ENCODE data around the gene FAM118A.

FAM118A gene

DNA sequence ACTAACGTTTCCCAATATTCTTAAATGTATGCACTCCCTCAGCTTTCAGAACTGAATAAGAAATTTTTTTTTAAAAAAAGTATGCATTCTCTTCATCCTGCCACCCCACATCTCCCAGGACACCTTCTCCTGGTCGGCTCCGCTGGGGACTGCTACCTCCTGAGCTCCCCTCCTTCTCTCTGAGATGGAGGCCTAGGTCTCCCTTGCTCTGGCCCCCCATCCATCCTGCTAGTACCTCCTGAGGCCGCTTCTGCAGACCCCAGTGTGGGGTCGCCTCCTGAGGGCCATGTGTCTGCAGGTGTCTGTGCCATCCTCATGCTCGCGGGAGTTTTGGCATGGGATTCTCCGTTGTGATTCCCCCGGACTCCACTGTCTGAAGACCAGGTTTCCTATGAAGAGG, 27.8 kb downstream of the FAM118A start:
- Histone ChIP-seq H3K79me1 (ENCODE audit: low read length) (no peaks in the 10 kb centered on the region), H3K4me3 (ENCODE audit: low read depth, low read length) (no peak overlapping the region), H3K23ac (ENCODE audit: low read length) (no peak overlapping the region), H4K12ac (ENCODE audit: low read depth, low read length) (no peak overlapping the region), H3K14ac (ENCODE audit: low read length) (no peak overlapping the region), H3K4me1 (ENCODE audit: control insufficient read depth in 1 of 2, insufficient read depth in 2 of 2, low read length in 2 of 2) (no peaks in the 10 kb centered on the region), H2BK12ac (ENCODE audit: low read length) (no peak overlapping the region), H4K8ac (ENCODE audit: low read depth, low read length) (no peak overlapping the region), H2BK120ac (ENCODE audit: insufficient read depth, low read length, poor library complexity) (no peak overlapping the region), H3K4ac (ENCODE audit: low read depth, low read length) (no peak overlapping the region), H3K79me2 (ENCODE audit: control insufficient read depth, insufficient read depth, low read length, poor library complexity) (no peaks in the 10 kb centered on the region), H3K27ac (ENCODE audit: low read depth, low read length) (no peak overlapping the region), H2BK5ac (ENCODE audit: low read depth, low read length, poor library complexity) (no peak overlapping the region), H3K18ac (ENCODE audit: low read length) (no peak overlapping the region), H2AFZ (ENCODE audit: insufficient read depth, low read length, poor library complexity) (no peak overlapping the region), H3K9me3 (ENCODE audit: insufficient read depth, low read depth, low read length) (no peaks in the 10 kb centered on the region), H3K36me3 (ENCODE audit: control insufficient read depth in 1 of 2, insufficient read depth in 2 of 2, low read length in 2 of 2) (peaks cover 47 to 54% of the 10 kb centered on the region in 2 experiments), H3K4me2 (ENCODE audit: low read length) (no peak overlapping the region), H3K9ac (ENCODE audit: low read length) (no peak overlapping the region), H2AK5ac (ENCODE audit: low read length) (no peak overlapping the region), H4K91ac (ENCODE audit: low read depth, low read length) (no peak overlapping the region), H3K27me3 (ENCODE audit: insufficient read depth, low read length) (no peaks in the 10 kb centered on the region)
- WGBS (ENCODE audit: extremely low coverage, insufficient coverage, insufficient read length) = no CpG with 5 or more reads among the region's 9 CpGs
- no peak for DNase-seq

GRCh38 chr22:45338795-45339194, 29.1 kb downstream of the FAM118A start:
- Histone ChIP-seq H3K14ac (ENCODE audit: low read length) (no peak overlapping the region), H2BK12ac (ENCODE audit: low read length) (no peak overlapping the region), H3K9ac (ENCODE audit: low read length) (no peak overlapping the region), H3K79me1 (ENCODE audit: low read length) (no peaks in the 10 kb centered on the region), H3K9me3 (ENCODE audit: insufficient read depth, low read depth, low read length) (no peaks in the 10 kb centered on the region), H3K4me1 (ENCODE audit: control insufficient read depth in 1 of 2, insufficient read depth in 2 of 2, low read length in 2 of 2) (no peaks in the 10 kb centered on the region), H2BK5ac (ENCODE audit: low read depth, low read length, poor library complexity) (no peak overlapping the region), H3K23ac (ENCODE audit: low read length) (no peak overlapping the region), H2AFZ (ENCODE audit: insufficient read depth, low read length, poor library complexity) (no peak overlapping the region), H4K8ac (ENCODE audit: low read depth, low read length) (no peak overlapping the region), H3K27me3 (ENCODE audit: insufficient read depth, low read length) (no peaks in the 10 kb centered on the region), H3K18ac (ENCODE audit: low read length) (no peak overlapping the region), H3K27ac (ENCODE audit: low read depth, low read length) (no peak overlapping the region), H4K91ac (ENCODE audit: low read depth, low read length) (no peak overlapping the region), H3K4me2 (ENCODE audit: low read length) (no peak overlapping the region), H2AK5ac (ENCODE audit: low read length) (no peak overlapping the region), H3K4me3 (ENCODE audit: low read depth, low read length) (no peak overlapping the region), H3K79me2 (ENCODE audit: control insufficient read depth, insufficient read depth, low read length, poor library complexity) (no peaks in the 10 kb centered on the region), H3K4ac (ENCODE audit: low read depth, low read length) (no peak overlapping the region), H3K36me3 (ENCODE audit: control insufficient read depth in 1 of 2, insufficient read depth in 2 of 2, low read length in 2 of 2) (peaks cover 45 to 53% of the 10 kb centered on the region in 2 experiments), H2BK120ac (ENCODE audit: insufficient read depth, low read length, poor library complexity) (no peak overlapping the region), H4K12ac (ENCODE audit: low read depth, low read length) (no peak overlapping the region)
- DNase-seq = no peak
- no CpG with 5 or more reads among the region's 7 CpGs for WGBS (ENCODE audit: extremely low coverage, insufficient coverage, insufficient read length)

DNA sequence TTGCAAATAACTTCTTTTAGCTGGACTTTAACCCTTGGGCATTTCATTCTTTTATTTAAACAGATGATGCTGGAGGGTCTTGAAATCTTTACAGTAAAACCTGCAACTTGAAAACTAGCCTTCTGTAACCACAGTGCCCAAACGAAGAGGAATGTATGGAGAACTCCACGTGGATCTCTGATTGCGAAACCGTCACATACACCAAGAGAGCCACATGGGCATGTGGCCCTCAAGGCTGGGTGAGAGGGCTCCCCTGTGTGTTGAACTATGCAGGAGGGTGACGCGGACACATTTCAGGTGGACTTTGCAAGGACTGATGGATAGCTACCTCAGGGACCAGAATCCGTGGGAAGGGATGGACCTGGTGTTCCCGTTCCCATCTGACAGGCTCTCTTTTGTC, 30.6 kb downstream of the FAM118A start:
- no peak overlapping the region for H3K9ac ChIP-seq (ENCODE audit: low read length)
- no peaks in the 10 kb centered on the region for H3K79me1 ChIP-seq (ENCODE audit: low read length)
- no peak overlapping the region for H3K27ac ChIP-seq (ENCODE audit: low read depth, low read length)
- DNase-seq = no peak
- peaks cover 37 to 45% of the 10 kb centered on the region in 2 experiments for H3K36me3 ChIP-seq (ENCODE audit: control insufficient read depth in 1 of 2, insufficient read depth in 2 of 2, low read length in 2 of 2)
- H3K14ac ChIP-seq (ENCODE audit: low read length) = no peak overlapping the region
- H3K4me3 ChIP-seq (ENCODE audit: low read depth, low read length) = no peak overlapping the region
- H2BK12ac ChIP-seq (ENCODE audit: low read length) = no peak overlapping the region
- no peak overlapping the region for H3K23ac ChIP-seq (ENCODE audit: low read length)
- H2AK5ac ChIP-seq (ENCODE audit: low read length) = no peak overlapping the region
- no peaks in the 10 kb centered on the region for H3K9me3 ChIP-seq (ENCODE audit: insufficient read depth, low read depth, low read length)
- no peaks in the 10 kb centered on the region for H3K79me2 ChIP-seq (ENCODE audit: control insufficient read depth, insufficient read depth, low read length, poor library complexity)
- H4K8ac ChIP-seq (ENCODE audit: low read depth, low read length) = no peak overlapping the region
- H2AFZ ChIP-seq (ENCODE audit: insufficient read depth, low read length, poor library complexity) = no peak overlapping the region
- no peak overlapping the region for H4K91ac ChIP-seq (ENCODE audit: low read depth, low read length)
- WGBS (ENCODE audit: extremely low coverage, insufficient coverage, insufficient read length) = no CpG with 5 or more reads among the region's 8 CpGs
- H4K12ac ChIP-seq (ENCODE audit: low read depth, low read length) = no peak overlapping the region
- H2BK120ac ChIP-seq (ENCODE audit: insufficient read depth, low read length, poor library complexity) = no peak overlapping the region
- H3K4me1 ChIP-seq (ENCODE audit: control insufficient read depth in 1 of 2, insufficient read depth in 2 of 2, low read length in 2 of 2) = no peaks in the 10 kb centered on the region
- H3K4ac ChIP-seq (ENCODE audit: low read depth, low read length) = no peak overlapping the region
- H3K4me2 ChIP-seq (ENCODE audit: low read length) = no peak overlapping the region
- H3K27me3 ChIP-seq (ENCODE audit: insufficient read depth, low read length) = no peaks in the 10 kb centered on the region
- no peak overlapping the region for H2BK5ac ChIP-seq (ENCODE audit: low read depth, low read length, poor library complexity)
- no peak overlapping the region for H3K18ac ChIP-seq (ENCODE audit: low read length)

- Histone ChIP-seq H3K79me2 (ENCODE audit: control insufficient read depth, insufficient read depth, low read length, poor library complexity) (no peaks in the 10 kb centered on the region), H4K12ac (ENCODE audit: low read depth, low read length) (no peak overlapping the region), H2BK5ac (ENCODE audit: low read depth, low read length, poor library complexity) (no peak overlapping the region), H3K79me1 (ENCODE audit: low read length) (no peaks in the 10 kb centered on the region), H3K23ac (ENCODE audit: low read length) (no peak overlapping the region), H2AFZ (ENCODE audit: insufficient read depth, low read length, poor library complexity) (no peak overlapping the region), H3K9me3 (ENCODE audit: insufficient read depth, low read depth, low read length) (no peaks in the 10 kb centered on the region), H3K4me2 (ENCODE audit: low read length) (no peak overlapping the region), H3K4me1 (ENCODE audit: control insufficient read depth in 1 of 2, insufficient read depth in 2 of 2, low read length in 2 of 2) (no peaks in the 10 kb centered on the region), H3K27me3 (ENCODE audit: insufficient read depth, low read length) (no peaks in the 10 kb centered on the region), H3K14ac (ENCODE audit: low read length) (no peak overlapping the region), H4K8ac (ENCODE audit: low read depth, low read length) (no peak overlapping the region), H3K9ac (ENCODE audit: low read length) (no peak overlapping the region), H3K18ac (ENCODE audit: low read length) (no peak overlapping the region), H3K4ac (ENCODE audit: low read depth, low read length) (no peak overlapping the region), H4K91ac (ENCODE audit: low read depth, low read length) (no peak overlapping the region), H3K4me3 (ENCODE audit: low read depth, low read length) (no peak overlapping the region), H2AK5ac (ENCODE audit: low read length) (no peak overlapping the region), H3K36me3 (ENCODE audit: control insufficient read depth in 1 of 2, insufficient read depth in 2 of 2, low read length in 2 of 2) (peaks cover 28 to 34% of the 10 kb centered on the region in 2 experiments), H2BK120ac (ENCODE audit: insufficient read depth, low read length, poor library complexity) (no peak overlapping the region), H3K27ac (ENCODE audit: low read depth, low read length) (no peak overlapping the region), H2BK12ac (ENCODE audit: low read length) (no peak overlapping the region)
- no CpG with 5 or more reads among the region's 6 CpGs for WGBS (ENCODE audit: extremely low coverage, insufficient coverage, insufficient read length)
- no peak for DNase-seq
These were observed 31.8 kb downstream of the FAM118A start for GRCh38 chr22:45341498-45341897.
